HG03342 (cell line): ENCODE measurements around the gene ZNF74.
"Not testable (repeated sequence)": the region's sequence is repeated elsewhere in the genome, so short reads cannot be mapped to it uniquely, and the experiment has no call there.

Source experiments
- ATAC-seq: cut with Tn5 transposase; IDR thresholded peaks from one replicate; pipeline ENCODE4 v1.9.1; 2021; ENCODE audit warnings: mild to moderate bottlenecking, moderate library complexity; ENCODE audit not compliant: unreplicated experiment

Gene ZNF74

DNA sequence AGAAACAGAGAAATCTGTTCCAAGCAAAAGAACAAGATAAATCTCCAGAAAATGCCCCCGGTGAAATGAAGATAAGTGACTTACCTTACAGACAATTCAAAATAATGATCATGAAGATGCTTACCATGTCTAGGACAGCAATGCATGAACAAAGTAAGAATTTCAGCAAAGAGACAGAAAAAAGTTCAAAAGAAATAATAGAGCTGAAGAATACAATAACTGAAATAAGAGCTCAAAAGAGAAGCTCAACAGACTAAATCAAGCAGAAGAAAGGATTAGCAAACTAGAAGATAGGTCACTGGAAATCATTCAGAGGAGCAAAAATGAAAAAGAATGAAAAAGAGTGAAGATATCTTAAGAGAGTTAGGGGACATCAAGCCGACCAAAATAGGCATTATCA lies 19.8 kb upstream of the ZNF74 start:
- not testable (repeated sequence) for ATAC-seq

DNA sequence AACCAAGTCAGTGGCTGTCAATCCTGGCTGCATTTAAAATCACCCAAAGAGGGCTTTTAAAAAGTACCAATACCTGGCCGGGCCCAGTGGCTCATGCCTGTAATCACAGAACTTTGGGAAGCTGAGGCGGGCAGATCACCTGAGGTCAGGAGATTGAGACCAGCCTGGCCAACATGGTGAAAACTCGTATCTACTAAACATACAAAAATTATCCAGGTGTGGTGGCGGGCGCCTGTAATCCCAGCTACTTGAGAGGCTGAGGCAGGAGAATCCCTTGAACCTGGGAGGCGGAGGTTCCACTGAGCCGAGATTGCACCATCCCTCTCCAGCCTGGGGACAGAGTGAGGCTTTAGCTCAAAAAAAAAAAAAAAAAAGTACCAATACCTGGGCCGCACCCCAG lies 17.7 kb upstream of the ZNF74 start:
- ATAC-seq: not testable (repeated sequence)

DNA sequence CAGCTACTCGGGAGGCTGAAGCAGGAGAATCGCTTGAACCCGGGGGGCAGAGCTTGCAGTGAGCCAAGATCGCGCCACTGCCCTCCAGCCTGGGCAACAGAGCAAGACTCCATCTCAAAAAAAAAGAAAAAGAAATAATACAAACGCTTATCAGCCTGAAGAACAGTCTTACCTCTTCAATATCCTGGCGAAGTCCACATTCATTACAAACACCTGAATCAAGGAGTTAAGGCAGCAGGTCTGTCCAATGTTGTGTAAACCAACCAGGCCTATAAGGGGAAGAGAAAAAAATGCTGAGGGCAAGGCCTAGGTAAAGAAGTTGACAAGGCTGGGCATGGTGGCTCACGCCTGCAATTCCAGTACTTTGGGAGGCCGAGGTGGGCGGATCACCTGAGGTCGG lies 17.0 kb upstream of the ZNF74 start:
- not testable (repeated sequence) for ATAC-seq

DNA sequence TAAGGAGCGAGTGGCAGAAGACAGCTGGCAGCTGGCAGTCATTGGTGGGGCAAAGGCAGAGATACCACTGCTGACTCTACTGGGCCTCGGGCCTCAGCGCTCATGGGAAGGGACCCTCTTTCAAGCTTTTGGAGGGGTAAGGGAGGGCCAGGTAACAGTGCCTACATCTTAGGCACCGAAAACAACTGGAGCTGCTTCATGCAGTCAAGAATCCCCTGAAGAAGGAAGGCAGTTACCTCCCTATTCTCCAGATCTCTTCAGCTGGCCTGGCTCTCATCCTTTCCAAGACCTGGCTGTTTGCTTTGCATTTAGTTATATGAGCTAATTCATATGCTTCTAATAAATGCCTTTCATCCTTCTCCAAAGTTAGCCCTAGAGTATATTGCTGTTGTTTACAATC lies 15.8 kb upstream of the ZNF74 start:
- no peak for ATAC-seq

DNA sequence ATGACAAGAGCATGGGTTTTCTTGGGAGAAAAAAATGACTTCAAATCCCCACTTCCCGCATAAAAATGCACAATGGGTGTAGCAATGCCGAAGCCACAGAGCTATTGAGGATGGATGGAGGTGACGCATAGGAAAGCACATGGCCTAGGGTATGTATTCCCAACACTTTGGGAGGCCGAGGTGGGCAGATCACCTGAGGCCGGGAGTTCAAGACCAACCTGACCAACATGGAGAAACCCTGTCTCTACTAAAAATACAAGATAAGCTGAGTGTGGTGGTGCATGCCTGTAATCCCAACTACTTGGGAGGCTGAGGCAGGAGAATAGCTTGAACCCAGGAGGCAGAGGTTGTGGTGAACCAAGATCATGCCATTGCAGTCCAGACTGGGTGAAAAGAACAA lies 15.3 kb upstream of the ZNF74 start:
- ATAC-seq: not testable (repeated sequence)

DNA sequence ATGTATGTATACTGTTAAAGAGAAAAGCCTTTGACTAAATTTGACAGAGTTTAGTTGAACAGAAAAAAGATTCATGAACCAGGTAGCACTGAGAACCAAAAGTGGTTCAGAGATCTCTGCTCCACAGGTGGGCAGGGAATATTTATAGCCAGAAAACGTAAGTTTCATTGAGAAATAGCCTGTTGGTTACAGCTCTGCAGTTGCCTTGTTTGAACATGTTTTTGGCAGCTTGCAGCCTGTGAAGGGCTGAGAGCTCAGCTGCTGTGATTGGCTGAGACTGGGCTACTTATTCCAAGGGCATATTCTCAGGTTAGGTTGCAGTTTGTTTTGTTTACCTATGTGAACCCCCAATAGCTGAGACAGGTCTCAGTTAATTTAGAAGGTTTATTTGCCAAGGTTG lies 13.5 kb upstream of the ZNF74 start:
- no peak for ATAC-seq

DNA sequence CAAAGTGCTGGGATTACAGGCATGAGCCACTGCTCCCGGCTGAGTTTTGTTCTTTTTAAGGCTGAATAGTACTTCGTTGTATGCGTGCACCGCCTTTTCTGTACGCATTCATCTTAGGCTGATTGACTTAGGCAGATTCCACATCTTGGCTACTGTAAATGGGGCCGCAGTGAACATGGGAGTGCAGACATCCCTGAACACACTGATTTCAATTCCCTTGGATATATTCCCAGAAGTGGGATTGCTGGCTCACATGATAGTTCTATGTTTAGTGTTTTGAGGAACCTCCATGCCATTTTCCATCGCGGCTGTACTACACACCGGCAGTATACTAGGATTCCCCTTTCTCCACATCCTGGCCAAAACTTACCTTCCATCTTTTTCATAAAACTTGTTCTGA lies 10.4 kb upstream of the ZNF74 start:
- no peak for ATAC-seq

DNA sequence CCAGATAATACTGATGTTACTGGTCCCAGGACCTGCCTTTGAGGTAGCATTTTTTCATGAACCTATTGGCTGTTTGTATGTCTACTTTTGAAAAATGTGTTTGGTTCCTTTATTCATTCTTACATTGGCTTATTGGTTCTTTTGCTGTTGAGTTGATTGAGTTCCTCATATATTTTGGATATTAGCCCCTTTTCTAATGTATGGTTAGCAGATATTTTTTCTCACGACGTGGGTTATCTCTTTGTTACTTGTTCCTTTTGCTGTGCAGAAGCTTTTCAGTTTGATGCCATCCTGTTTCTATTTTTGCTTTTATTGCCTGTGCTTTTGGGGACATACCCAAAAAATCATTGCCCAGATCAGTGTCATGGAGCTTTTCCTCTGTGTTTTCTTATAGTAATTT lies 9.8 kb upstream of the ZNF74 start:
- no peak for ATAC-seq

DNA sequence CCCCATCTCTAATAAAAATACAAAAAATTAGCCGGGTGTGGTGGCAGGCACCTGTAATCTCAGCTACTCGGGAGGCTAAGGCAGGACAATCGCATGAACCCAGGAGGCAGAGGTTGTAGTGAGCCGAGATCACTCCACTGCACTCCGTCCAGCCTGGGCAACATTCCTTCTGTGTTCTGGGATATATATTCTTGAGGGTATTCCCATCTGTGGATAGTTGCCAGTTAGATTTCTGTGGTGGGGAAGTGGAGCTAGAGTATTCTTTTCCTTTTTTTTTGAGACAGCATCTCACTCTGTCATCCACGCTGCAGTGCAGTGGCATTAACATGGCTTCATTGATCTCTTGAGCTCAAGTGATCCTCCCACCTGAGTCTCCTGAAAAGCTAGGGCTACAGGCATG lies 9.1 kb upstream of the ZNF74 start:
- no peak for ATAC-seq

DNA sequence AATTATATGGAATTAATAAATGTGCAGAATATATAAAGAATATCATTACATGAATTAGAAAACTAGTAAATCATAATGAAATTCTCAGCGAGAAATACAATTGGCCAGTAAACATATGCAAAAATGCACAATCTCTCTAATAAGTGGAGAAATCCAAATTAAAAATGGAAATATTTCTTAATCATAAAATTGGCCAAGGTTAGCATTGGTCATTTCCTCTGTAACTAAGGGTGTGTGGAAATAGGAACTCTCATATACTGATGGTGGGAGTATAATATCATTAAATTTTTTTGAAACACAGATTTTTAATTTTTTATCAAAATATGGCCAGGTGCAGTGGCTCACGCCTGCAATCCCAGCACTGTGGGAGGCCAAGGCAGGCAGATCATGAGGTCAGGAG lies 7.6 kb upstream of the ZNF74 start:
- ATAC-seq: no peak

DNA sequence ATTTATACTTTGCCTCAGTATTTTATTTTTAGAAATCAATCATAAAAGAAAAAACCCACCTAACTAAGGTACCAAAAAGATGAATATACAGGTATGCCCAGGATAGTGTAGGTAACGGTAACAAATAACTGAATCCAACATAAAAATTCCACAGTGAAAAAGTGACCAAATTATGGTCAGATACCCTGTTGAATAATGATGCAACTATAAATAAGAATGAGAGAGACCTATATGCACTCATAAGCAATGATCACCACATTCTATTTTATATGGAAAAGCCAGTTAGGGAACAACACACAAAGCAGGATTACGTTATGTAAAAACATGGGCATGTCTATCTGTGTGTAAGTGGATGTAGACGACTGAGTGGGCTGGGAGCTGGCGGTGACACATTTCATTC lies 7.0 kb upstream of the ZNF74 start:
- ATAC-seq: no peak

DNA sequence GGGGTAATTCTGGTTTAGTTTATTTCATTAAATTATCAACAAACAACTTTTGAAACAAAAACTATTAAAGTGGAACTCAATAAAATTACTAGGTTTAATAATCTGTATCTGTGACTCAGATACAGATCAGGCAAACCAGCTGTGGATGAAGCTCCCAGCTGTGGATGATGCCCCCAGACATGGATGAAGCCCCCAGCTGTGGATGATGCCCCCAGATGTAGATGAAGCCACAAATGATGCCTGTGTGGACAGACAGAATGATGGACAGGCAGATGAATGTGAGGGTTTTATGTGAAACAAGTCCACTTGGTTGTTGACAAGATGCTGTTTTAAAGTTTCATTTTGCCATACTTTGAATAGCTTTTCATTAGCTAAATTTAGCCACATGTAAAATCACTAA lies 5.8 kb upstream of the ZNF74 start:
- ATAC-seq: no peak

DNA sequence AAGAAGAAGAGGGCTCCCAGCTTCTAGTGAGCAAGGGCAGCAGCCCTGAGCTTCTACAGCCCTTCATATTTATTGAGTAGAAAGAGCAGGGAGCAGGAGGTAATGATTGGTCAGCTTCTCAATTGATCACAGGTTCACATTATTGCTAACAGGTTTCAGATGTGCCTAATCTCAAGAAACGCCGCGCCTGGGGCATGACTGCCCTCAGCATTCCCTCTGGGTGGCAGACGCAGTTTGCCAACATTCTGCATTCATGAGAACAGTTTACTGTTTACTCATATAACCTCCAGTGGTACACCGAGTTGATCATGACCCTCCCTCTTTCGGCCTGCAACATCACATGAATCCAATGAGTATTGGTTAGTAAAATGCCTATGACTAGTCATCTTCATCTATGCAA lies 4.7 kb upstream of the ZNF74 start:
- no peak for ATAC-seq

DNA sequence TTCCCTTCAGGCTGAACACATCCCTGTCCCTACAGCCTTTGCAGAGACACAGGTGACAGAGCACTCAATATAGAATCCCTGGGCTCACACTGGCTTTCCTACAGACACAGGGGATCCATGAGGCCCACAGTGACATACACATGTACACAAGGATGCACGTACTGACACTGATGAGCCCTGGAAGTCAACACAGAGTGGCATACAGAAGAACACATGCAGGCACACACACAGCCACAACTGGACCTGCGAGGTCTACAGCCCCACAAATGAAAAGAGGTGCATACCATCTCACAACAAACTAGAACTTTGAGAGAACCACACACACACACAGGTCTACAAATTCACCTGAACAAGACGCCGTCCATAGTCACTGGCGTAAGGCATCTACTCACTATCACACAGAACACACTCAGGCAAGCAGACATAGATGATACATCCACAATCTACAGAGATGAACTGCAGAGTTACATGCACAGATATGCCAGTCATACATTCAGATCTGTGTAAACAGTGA lies 3.5 kb upstream of the ZNF74 start:
- ATAC-seq: no peak

DNA sequence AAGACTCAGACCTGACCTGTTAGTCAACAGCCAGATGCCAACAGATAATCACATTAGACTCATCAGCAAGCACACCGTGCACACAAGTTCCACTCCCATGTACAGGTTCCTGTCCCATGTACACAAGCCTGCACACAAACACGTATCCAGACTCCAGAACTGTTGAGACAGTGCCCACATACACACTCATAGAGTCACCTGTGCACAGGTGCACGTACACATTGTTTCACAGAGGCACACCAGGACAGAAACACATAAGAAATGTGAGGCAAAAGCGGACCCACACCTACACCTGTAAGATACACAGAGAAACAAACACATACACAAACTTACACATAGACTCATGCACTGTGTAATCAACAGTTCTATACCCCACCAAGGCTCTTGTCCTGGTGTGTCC lies 2.7 kb upstream of the ZNF74 start:
- ATAC-seq: no peak

DNA sequence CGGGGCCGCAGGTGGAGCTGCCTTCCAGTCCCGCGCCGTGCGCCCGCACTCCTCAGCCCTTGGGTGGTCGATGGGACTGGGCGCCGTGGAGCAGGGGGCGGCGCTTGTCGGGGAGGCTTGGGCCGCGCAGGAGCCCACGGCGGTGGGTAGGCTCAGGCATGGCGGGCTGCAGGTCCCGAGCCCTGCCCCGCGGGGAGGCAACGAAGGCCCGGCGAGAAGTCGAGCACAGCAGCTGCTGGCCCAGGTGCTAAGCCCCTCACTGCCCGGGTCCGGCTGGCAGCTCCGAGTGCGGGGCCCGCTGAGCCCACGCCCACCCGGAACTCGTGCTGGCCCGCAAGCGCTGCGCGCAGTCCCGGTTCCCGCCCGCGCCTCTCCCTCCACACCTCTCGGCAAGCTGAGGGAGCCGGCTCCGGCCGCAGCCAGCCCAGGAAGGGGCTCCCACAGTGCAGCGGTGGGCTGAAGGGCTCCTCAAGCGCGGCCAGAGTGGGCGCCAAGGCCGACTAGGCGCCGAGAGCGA lies 1.5 kb upstream of the ZNF74 start:
- ATAC-seq: not testable (repeated sequence)

DNA sequence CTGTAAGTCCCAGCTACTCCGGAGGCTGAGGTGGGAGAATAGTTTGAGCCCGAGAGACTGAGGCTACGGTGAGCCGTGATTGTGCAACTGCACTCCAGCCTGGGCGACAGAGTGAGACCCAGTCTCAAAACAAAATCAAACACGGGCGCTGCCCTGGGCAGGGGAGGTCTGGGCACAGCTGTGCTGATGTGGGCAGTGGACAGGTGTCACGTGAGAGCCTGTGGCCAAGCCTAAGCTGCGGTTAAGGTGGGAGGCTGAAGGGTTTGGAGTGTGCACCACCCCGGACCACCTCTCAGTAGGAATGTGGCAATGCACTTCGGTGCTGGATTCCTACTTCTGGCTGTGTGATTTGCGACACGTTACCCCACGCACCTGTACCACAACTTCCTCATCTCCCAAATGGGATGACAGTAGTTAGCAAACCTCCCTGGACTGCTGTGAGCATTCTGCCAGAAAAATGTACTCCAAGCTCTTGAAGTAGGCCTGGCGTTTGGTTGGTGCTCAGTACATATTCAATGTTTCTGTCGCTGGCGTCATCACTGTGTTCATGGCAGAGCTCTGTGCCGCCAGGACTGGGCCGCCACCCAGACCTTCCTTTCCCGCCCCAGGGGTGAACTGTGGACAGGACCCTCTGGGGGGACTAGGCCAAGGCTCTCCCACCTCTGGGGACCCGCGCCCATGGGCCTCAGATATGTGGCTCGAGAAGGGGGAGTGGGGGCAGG lies 807 bp upstream of the ZNF74 start:
- no peak for ATAC-seq

DNA sequence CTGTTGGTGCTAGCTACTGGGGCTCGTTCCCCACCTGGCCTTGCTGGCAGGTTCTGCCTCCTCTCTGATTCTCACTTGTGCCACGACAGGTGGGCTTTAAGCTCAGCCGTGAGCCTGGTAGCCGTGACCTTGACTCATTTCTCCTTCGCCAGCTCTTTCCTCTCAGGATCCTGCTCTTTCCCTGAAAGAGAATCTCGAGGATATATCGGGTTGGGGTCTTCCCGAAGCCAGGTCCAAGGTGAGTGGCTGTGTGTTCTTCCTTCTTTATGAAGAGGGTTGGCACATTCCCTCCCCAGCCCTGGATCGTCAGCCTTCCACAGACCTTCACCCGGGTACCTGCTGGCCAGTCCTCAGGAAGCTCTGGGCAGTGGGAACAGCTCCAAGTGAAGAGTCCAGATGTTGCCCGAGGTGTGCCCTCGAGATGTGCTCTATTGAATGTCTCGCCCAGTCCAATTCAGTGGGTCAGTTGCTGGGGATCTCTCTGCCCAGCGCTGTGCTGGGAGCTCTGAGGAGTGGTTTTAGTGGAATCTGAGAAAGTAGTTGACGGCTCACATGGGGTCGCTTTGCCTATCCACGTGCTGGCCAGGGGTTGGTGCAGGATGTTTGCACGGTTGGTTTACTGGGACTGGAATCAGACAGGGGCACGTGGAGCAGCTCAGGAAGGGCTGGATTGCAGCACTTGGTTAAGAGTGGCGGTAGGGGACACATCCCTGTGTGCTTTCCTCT lies 1.4 kb downstream of the ZNF74 start:
- no peak for ATAC-seq

DNA sequence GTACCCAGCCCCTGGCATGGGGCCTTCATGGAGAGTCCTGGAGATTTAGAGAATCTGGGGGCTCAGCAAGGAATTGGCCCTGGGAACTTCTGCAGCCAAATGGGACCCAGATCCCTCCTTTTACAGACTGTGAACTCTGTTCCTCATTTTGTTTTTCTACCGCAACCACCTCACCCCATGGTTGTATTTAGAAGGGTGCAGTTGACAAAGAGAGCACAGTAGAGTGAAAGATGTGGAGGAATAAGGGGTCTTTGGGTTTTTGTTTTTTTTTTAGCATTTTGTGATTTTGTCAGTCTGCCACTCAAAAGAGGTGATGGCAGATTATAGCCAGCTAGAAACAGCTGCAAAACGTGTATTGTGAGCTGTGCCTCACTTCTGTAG lies 1.9 kb downstream of the ZNF74 start:
- no peak for ATAC-seq

DNA sequence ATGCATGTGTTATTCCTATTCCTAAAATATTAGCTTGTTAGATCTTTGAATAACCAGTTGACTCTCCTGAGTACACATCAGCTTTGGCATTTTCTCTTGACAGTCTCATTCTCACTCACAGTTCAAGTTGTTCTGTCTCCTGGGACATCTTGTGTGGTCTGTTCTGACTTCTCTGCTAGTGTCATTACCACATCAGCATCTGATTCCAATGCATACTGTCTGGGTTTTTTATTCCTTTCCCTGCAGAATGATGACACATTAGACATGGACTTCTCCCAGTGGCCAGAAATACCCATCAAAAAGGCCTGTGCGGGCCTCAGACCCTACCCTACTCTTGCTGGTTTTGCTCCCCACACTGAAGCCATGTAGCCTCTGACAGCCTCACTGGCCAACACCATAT lies 2.7 kb downstream of the ZNF74 start:
- no peak for ATAC-seq

DNA sequence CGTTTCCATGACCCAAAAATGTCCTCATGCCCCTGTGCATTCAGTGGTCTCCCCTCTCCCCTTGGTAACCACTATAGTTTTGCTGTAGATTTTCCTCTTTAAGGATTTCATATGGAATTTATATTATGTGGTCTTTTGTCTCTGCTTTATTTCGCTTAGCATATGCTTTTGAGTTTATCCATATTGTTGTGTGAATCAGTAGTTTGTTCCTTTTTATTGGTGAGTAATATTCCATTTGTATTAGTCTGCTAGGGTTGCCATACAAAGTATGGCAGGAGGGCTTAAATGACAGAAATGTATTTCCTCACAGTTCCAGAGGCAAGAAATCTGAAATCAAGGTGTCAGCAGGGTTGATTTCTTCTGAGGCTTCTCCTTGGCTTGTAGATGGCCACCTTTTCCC lies 3.5 kb downstream of the ZNF74 start:
- no peak for ATAC-seq

DNA sequence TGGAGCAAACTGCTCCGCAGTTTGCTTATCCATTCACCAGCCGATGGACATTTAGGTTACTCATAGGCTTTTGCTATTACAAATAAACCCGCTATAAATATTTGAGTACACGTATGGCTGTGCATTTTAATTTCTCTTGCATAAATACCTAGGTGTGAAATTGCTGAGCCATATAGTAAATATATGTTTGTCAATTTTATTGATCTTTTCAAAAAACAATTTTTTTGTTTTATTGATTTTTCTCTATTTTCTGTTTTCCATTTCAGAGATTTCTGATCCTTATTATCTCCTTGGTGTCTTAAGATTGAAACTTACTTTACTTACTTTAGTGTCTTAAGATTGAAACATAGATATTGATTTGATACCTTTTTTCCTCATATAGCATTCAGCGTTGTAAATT lies 4.5 kb downstream of the ZNF74 start:
- ATAC-seq: no peak
